Naive thymus-derived CD8-positive, alpha-beta T cell (primary cell): ENCODE data around the gene C1GALT1C1L. TPM values are rescaled to one million over a fixed set of nuclear protein-coding genes. Genes with fewer than 3 reads are reported as not detected.
A peak's percentile ranks its signal among the peaks of the same experiment; 100 is the strongest.
"Not testable (repeated sequence)": the region's sequence is repeated elsewhere in the genome, so short reads cannot be mapped to it uniquely, and the experiment has no call there.

ENCODE experiments used
- ATAC-seq, 2 donors: fragments of 150-1000 bp; cut with Tn5 transposase in 1 of 2; sonication (Bioruptor Pico), chemical (Tn5 transposase) in 1 of 2; 1 replicate in 1 of 2; 2 replicates in 1 of 2; pipeline ENCODE4 v1.10.0; 2021; ENCODE audit warnings: mild to moderate bottlenecking in 2 of 2, moderate library complexity in 2 of 2
- POLR2A ChIA-PET: fragments of 350-600 bp; sonication (Branson Sonifier 250); formaldehyde crosslinking; loops from one replicate; lab custom pipeline; 2021; ENCODE audit warnings: antibody characterized with exemption; lab: Charles Lee
- DNase-seq, 10 donors: peaks; one replicate each; pipeline versions ENCODE4 v3.0.0 to v3.0.0-alpha.2; 2020 to 2022
- H3K27ac Mint-ChIP-seq, 10 donors: one replicate each; pipeline ENCODE4 v1.8.0; 2020 to 2022; ENCODE audit warnings: mild to moderate bottlenecking in 10 of 10, mixed read lengths in 10 of 10, moderate library complexity in 4 of 10, inconsistent platforms in 1 of 10
- H3K27me3 Mint-ChIP-seq, 5 donors: one replicate each; pipeline ENCODE4 v1.8.0; 2021 to 2022; ENCODE audit warnings: mixed read lengths in 5 of 5
- H3K36me3 Mint-ChIP-seq, 3 donors: one replicate each; pipeline ENCODE4 v1.8.0; 2020 to 2022; ENCODE audit warnings: mixed read lengths in 3 of 3, mild to moderate bottlenecking in 2 of 3, inconsistent platforms in 1 of 3
- H3K4me1 Mint-ChIP-seq, 4 donors: one replicate each; pipeline ENCODE4 v1.8.0; 2021 to 2022; ENCODE audit warnings: mixed read lengths in 4 of 4
- H3K4me3 Mint-ChIP-seq, 10 donors: one replicate each; pipeline ENCODE4 v1.8.0; 2020 to 2022; ENCODE audit warnings: mild to moderate bottlenecking in 10 of 10, mixed read lengths in 10 of 10, moderate library complexity in 6 of 10, inconsistent platforms in 1 of 10
- H3K9me3 Mint-ChIP-seq, 9 donors: one replicate each; pipeline ENCODE4 v1.8.0; 2020 to 2022; ENCODE audit warnings: mixed read lengths in 9 of 9, mild to moderate bottlenecking in 3 of 9, inconsistent platforms in 1 of 9, moderate library complexity in 1 of 9
- polyA plus RNA-seq, 3 donors: library from polyadenylated mRNA; unstranded; fragments of 300-500 nt; fragmentation: Illumina TruSeq; gene quantifications; one replicate each; pipeline ENCODE4 v1.2.3, GENCODE V29; 2021
- total RNA-seq, 8 experiments: library from RNA in 2 of 8; stranded (reverse) in 2 of 8; gene quantifications; one replicate each; pipeline ENCODE4 v1.2.3 and lab custom pipeline; 2021 to 2026

The C1GALT1C1L gene
- total and polyA plus RNA-seq, 5 experiments from 2014 or later = 0.16 to 0.44 (median 0.32) TPM; not detected in 1

DNA sequence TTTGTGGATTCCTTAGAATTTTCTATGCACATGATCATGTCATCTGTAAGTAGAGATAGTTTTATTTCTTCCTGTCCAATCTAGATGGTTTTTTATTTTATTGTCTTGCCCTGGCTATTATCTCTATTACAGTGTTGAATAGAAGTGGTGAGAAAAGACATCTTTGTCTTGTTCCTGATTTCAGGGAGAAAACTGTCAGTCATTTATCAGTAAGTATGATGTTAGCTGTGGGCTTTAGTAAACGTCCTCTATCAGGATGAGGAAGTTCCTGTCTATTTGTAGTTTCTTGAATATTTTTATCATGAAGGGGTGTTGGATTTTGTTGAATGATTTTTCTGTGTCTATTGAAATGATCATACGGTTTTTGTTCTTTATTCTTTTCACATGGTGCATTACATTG lies 33.9 kb downstream of the C1GALT1C1L start:
- no peak overlapping the region for H3K27ac Mint-ChIP-seq
- peaks cover 0 to 5% (median 4%) of the 10 kb centered on the region in 4 donors for H3K4me1 Mint-ChIP-seq
- peaks cover 0 to 16% (median 6%) of the 10 kb centered on the region in 9 donors for H3K9me3 Mint-ChIP-seq
- H3K4me3 Mint-ChIP-seq = no peak overlapping the region
- peaks cover 0 to 8% (median 0%) of the 10 kb centered on the region in 5 donors for H3K27me3 Mint-ChIP-seq
- H3K36me3 Mint-ChIP-seq = peaks cover 0 to 4% (median 0%) of the 10 kb centered on the region in 3 donors
- POLR2A ChIA-PET = no interaction called here
- no peak for DNase-seq
- ATAC-seq = no peak

DNA sequence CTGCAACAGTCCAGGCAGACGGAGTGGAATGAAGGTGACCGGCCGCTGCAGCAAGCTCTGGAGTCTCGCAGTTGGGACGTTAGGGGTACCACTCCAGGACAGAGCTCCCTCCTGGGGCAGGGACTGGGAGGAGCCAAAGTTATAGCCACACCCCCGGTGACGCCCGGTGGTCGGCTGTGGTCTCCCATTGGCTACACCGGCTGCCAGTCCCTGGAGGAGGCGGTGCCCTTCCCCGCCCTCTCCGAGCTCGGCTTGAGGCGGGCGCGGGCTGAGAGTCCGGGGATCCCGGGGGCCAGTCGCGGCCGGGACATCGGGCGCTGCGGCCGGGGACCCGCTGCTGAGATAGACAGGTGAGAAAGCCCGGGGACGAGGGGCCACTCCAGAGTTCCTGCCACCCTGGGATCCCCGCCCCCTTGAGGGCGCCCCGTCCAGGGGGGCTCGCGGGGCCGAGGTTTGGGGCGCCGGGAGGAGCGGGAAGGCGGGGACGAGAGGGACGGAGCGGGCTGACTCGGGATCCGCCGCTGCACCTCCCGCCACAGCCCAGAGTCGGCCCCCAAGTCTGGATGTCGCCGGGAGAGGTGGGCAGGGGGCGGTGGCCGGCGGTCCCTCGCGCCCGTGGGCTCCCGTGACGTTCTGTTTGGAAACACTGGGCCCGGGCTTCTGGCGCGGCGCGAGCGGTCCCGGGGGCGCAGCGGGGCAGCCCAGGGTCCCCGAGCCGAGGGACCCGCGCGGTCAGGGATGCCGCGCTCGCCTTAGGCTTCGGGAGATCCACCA lies 39.0 kb downstream of the C1GALT1C1L start, which contains the start of gene PLEKHH2:
TSS of gene PLEKHH2 (plus strand) at position 231 of the 774 bp plus-strand sequence. CDS start 7,414 bp downstream, outside the sequence.
- Mint-ChIP-seq H3K4me3 (peak within 1 kb of the TSS; percentile 89 to 97 (median 93)), H3K27me3 (peaks cover 15 to 37% (median 18%) of the 10 kb centered on the region in 5 donors), H3K27ac (peak within 1 kb of the TSS in 9 of 10 donors; percentile 28 to 95 (median 74)), H3K36me3 (peaks cover 0 to 4% (median 0%) of the 10 kb centered on the region in 3 donors), H3K4me1 (peaks cover 8 to 19% (median 12%) of the 10 kb centered on the region in 4 donors), H3K9me3 (peaks cover 0 to 16% (median 6%) of the 10 kb centered on the region in 9 donors)
- POLR2A ChIA-PET = interaction anchor here (0.7 to 2.2 kb wide), 4 partner anchors 41 to 1796 kb away, joined by 3 to 10 read pairs (median 6); partner anchors contain the start of gene THADA
- DNase-seq (peak; percentile 80 to 92 (median 86)), ATAC-seq (peak; percentile 98 to 99)

DNA sequence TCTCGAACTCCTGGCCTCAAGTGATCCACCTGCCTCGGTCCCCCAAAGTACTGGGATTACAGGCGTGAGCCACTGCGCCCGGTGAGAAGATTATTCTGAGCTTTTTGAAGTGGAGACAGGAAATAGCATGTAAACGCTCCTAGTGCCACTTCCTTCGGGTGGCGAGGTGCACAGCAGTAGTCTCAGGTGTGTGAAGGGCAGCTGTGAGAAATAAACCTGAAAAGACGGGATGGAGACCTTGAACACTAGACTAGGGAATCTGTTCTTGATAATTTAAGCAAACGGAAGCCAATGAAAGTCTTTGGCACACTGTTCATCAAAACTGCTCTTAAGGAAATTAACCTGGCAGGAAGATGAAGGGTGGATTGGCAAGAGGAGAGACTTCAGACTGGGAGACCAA lies 39.6 kb downstream of the C1GALT1C1L start:
- POLR2A ChIA-PET = interaction anchor here (0.6 to 2.2 kb wide), 6 partner anchors 11 to 1795 kb away, joined by 3 to 10 read pairs (median 4); partner anchors contain the start of gene THADA

DNA sequence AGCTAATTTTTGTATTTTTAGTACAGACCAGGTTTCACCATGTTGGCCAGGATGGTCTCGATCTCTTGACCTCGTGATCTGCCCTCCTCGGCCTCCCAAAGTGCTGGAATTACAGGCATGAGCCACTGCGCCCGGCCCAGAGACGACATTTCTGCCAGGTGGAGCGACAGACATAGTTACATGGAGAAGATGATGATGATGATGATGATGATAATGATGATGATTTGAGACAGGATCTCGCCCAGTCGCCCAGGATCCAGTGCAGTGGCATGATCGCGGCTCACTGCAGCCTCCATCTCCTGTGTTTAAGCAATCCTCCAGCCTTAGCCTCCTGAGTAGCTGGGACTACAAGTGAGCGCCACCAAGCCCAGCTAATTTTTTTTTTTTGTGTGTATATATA lies 40.1 kb downstream of the C1GALT1C1L start:
- H3K4me3 Mint-ChIP-seq = peak overlapping the region; percentile 16 to 97 (median 66)
- H3K36me3 Mint-ChIP-seq, DNase-seq, ATAC-seq: not testable (repeated sequence)
- H3K9me3 Mint-ChIP-seq = peaks cover 0 to 16% (median 6%) of the 10 kb centered on the region in 9 donors
- POLR2A ChIA-PET = interaction anchor here (0.6 to 2.2 kb wide), 5 partner anchors 12 to 826 kb away, joined by 3 to 10 read pairs (median 4); partner anchors contain the start of gene THADA
- peak overlapping the region in 1 of 10 donors; percentile 21 for H3K27ac Mint-ChIP-seq
- peaks cover 8 to 19% (median 12%) of the 10 kb centered on the region in 4 donors for H3K4me1 Mint-ChIP-seq
- H3K27me3 Mint-ChIP-seq = peaks cover 16 to 42% (median 23%) of the 10 kb centered on the region in 5 donors

More for the DNA sequence above, 39.6 kb downstream of the C1GALT1C1L start:
- DNase-seq = peak in 6 of 10 donors; percentile 2 to 60 (median 23)
- ATAC-seq = peak; percentile 47 to 71
- peaks cover 8 to 19% (median 12%) of the 10 kb centered on the region in 4 donors for H3K4me1 Mint-ChIP-seq
- H3K27me3 Mint-ChIP-seq = peaks cover 16 to 41% (median 23%) of the 10 kb centered on the region in 5 donors
- peak overlapping the region in 9 of 10 donors; percentile 27 to 95 (median 74) for H3K27ac Mint-ChIP-seq
- peaks cover 0 to 4% (median 0%) of the 10 kb centered on the region in 3 donors for H3K36me3 Mint-ChIP-seq
- H3K4me3 Mint-ChIP-seq = peak overlapping the region; percentile 89 to 97 (median 93)
- peaks cover 0 to 16% (median 6%) of the 10 kb centered on the region in 9 donors for H3K9me3 Mint-ChIP-seq

DNA sequence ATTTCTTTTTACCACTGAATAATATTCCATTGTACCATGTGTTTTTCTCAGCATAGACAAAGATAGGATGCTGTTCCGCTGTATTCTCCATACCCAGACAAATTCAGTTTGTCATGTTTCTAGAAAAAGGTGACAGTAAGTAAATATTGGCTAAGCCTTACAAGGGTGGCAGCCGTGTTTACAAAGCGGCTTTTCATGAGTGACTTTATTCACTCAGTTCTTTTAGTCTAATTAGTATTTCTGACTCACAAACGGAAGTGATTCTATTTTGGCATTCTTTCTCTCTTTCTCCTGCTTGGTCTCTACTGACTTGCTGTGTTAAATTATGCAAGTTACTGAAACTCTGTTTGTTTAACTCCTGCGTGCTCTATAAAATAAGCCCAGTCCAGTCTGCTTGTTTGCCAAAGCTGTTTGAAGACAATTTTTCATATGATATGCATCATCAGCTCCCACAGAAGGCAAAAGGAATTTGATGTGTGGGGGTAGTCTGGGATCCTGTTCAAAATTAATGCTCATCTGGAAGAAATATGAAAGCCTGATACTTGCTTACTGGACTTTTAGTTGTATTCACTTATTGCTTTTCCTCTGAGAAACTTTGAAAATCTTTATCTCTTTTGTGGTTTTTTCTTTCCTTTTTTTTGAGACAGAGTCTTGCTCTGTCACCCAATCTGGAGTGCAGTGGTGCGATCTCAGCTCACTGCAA lies 41.5 kb downstream of the C1GALT1C1L start:
- DNase-seq (no peak), ATAC-seq (no peak)
- H3K9me3 Mint-ChIP-seq = peaks cover 0 to 9% (median 2%) of the 10 kb centered on the region in 9 donors
- peaks cover 8 to 19% (median 12%) of the 10 kb centered on the region in 4 donors for H3K4me1 Mint-ChIP-seq
- POLR2A ChIA-PET = no interaction called here
- peaks cover 0 to 4% (median 0%) of the 10 kb centered on the region in 3 donors for H3K36me3 Mint-ChIP-seq
- peaks cover 16 to 44% (median 23%) of the 10 kb centered on the region in 5 donors for H3K27me3 Mint-ChIP-seq
- H3K4me3 Mint-ChIP-seq = no peak overlapping the region
- H3K27ac Mint-ChIP-seq = no peak overlapping the region

DNA sequence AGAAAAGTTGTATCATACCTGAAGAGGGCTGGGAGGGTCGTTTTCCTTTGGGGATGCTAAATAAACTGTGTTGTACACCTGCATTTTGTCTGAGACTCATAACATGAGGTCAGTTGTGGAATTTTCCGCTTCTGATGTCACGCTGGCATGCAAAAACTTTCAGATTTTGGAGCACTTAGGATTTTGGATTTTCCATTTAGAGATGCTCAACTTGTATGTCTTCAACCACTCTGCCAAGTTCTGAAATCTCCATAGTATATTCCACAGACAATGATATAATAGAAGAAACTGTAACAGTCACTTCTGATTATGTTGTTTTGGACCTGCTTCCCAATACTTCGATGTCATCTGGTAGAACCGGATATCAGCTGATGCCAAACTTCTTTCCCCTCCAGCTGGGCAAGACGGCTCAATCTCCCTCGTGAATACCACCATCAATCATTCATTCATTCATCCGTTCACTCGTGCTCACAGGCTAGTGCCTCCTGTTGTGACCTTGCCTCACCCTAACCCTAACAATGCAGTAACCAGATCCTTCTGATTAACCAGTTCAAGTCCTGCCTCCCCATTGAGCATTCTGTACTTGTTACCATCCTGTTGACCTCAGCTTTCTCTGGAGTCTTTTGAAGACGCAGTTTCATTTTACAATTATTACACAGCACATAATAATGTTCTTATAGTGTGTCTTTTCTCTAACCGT lies 44.5 kb downstream of the C1GALT1C1L start:
- H3K4me1 Mint-ChIP-seq = peaks cover 6 to 12% (median 8%) of the 10 kb centered on the region in 4 donors
- no peak overlapping the region for H3K27ac Mint-ChIP-seq
- ATAC-seq (no peak), DNase-seq (no peak)
- no peak overlapping the region for H3K4me3 Mint-ChIP-seq
- H3K9me3 Mint-ChIP-seq = peaks cover 0 to 7% (median 0%) of the 10 kb centered on the region in 9 donors
- POLR2A ChIA-PET = interaction anchor here (0.6 kb wide), 1 partner anchor 1134 kb away, joined by 3 read pairs; no protein-coding TSS in a partner anchor
- peaks cover 0 to 3% (median 0%) of the 10 kb centered on the region in 3 donors for H3K36me3 Mint-ChIP-seq
- peaks cover 16 to 44% (median 22%) of the 10 kb centered on the region in 5 donors for H3K27me3 Mint-ChIP-seq

Other genes with a start within 250 kb of the C1GALT1C1L start
- gene THADA, start 80.4 kb downstream of the C1GALT1C1L start, total RNA-seq = 10 to 100 TPM; 36.4 to 40.3 TPM
- gene THADA, start 80.4 kb downstream of the C1GALT1C1L start, polyA plus RNA-seq = 10 to 100 TPM in 1 of 3 donors, 1 to 10 TPM in 2; 9.2 to 15.5 (median 9.8) TPM
- 1 to 10 TPM; 5.7 to 6.4 TPM for gene PLEKHH2, start 39.2 kb downstream of the C1GALT1C1L start, total RNA-seq
- under 1 TPM in 2 of 3 donors, not detected in 1; 0.13 to 0.80 TPM for gene PLEKHH2, start 39.2 kb downstream of the C1GALT1C1L start, polyA plus RNA-seq
- gene DYNC2LI1, start 97.6 kb upstream of the C1GALT1C1L start, total RNA-seq = 1 to 10 TPM; 5.3 to 5.8 TPM
- 1 to 10 TPM; 4.9 to 6.7 (median 6.2) TPM for gene DYNC2LI1, start 97.6 kb upstream of the C1GALT1C1L start, polyA plus RNA-seq
- not detected for gene ABCG5, start 162.4 kb upstream of the C1GALT1C1L start, total RNA-seq
- not detected for gene ABCG5, start 162.4 kb upstream of the C1GALT1C1L start, polyA plus RNA-seq
- not detected for gene ABCG8, start 162.5 kb upstream of the C1GALT1C1L start, total RNA-seq
- gene ABCG8, start 162.5 kb upstream of the C1GALT1C1L start, polyA plus RNA-seq = under 1 TPM in 2 of 3 donors, not detected in 1; 0.02 to 0.08 TPM